Osteocyte (in vitro differentiated cells): Measurements from ENCODE around the gene ENOX1. TPM values are rescaled to one million over a fixed set of nuclear protein-coding genes. Genes with fewer than 3 reads are reported as not detected.

Source experiments
- DNase-seq: peaks from one replicate; pipeline ENCODE4 v3.0.0; 2021; ENCODE audit warnings: mixed read lengths; ENCODE audit not compliant: unreplicated experiment; ENCODE audit errors: extremely low spot score
- H3K27ac Mint-ChIP-seq: one replicate; pipeline ENCODE4 v1.8.0; 2021; ENCODE audit warnings: mild to moderate bottlenecking, mixed read lengths; ENCODE audit not compliant: unreplicated experiment
- H3K27me3 Mint-ChIP-seq: one replicate; pipeline ENCODE4 v1.8.0; 2021; ENCODE audit warnings: mixed read lengths; ENCODE audit not compliant: unreplicated experiment
- H3K36me3 Mint-ChIP-seq: one replicate; pipeline ENCODE4 v1.8.0; 2021; ENCODE audit warnings: mixed read lengths; ENCODE audit not compliant: unreplicated experiment
- H3K4me1 Mint-ChIP-seq: one replicate; pipeline ENCODE4 v1.8.0; 2021; ENCODE audit warnings: mixed read lengths; ENCODE audit not compliant: unreplicated experiment
- H3K4me3 Mint-ChIP-seq: one replicate; pipeline ENCODE4 v1.8.0; 2021; ENCODE audit warnings: mild to moderate bottlenecking, moderate library complexity, mixed read lengths; ENCODE audit not compliant: unreplicated experiment
- H3K9me3 Mint-ChIP-seq: one replicate; pipeline ENCODE4 v1.8.0; 2021; ENCODE audit warnings: mixed read lengths; ENCODE audit not compliant: unreplicated experiment
- CTCF ChIP-seq: fragments of 200-600 bp; sonication (generic); IDR thresholded peaks from 2 replicates; pipeline ENCODE4 v1.5.0; 2021; ENCODE audit warnings: antibody characterized with exemption, mild to moderate bottlenecking, moderate library complexity
- total RNA-seq: library from RNA; stranded (reverse); gene quantifications from 2 replicates; pipeline ENCODE4 v1.2.1, GENCODE V29; 2021

Gene ENOX1
- total RNA-seq, 1 donor from 2014 or later: 5.9 TPM

DNA sequence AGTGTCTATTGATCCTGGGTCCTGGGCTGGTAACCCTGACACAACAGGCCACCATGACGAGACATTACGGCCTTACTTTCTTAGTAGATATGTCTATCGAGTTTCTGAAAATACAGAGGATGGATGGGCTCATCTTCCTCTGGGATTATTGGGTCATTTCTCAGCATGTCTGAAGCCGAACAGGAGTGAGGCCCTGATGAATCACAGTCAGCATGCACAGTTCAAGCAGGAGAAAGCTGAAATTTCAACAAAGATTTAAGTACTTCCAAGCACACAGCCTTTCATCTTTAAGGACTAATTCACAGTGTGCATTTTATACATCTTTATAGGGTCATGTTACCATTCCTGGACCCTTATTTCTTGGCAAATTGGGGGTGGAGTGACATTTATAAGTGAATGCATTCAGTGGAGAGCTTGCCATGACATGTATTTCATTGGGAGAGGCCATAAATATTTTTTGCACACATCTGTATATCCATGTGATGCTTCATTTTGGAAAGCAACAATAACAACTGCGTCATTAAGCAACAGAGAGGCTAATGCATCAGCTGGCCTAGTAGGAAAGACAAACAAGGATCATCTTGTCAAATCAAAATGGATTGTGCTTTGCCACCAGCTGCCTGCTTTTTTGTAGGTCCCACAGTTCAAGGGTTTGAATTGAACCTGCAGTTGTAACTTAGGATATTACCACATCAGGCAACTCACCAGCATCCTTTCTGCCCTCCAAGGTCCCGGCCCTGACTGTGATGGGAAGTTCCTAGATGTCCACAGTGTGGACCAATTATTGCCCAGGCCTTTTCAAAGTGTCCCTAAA lies 619.9 kb downstream of the ENOX1 start:
- no peaks in the 10 kb centered on the region for H3K9me3 Mint-ChIP-seq
- TF ChIP-seq CTCF: no peak
- no peak overlapping the region for H3K27ac Mint-ChIP-seq
- DNase-seq: no peak
- peaks cover 4% of the 10 kb centered on the region for H3K4me1 Mint-ChIP-seq
- H3K27me3 Mint-ChIP-seq: no peaks in the 10 kb centered on the region
- peaks cover 2% of the 10 kb centered on the region for H3K36me3 Mint-ChIP-seq
- H3K4me3 Mint-ChIP-seq: no peak overlapping the region

Other genes starting within 250 kb of the ENOX1 start
- 9.4 and 12.4 TPM in 2 replicates for gene CCDC122, start 92.8 kb upstream of the ENOX1 start, total RNA-seq
- 6.7 and 8.7 TPM in 2 replicates for gene LACC1, start 92.9 kb upstream of the ENOX1 start, total RNA-seq